GM21619 (cell line): ENCODE results near the gene SPATA24.
A peak's percentile ranks its signal among the peaks of the same experiment; 100 is the strongest.
"Not testable (repeated sequence)": the region's sequence is repeated elsewhere in the genome, so short reads cannot be mapped to it uniquely, and the experiment has no call there.

ENCODE experiments used
- ATAC-seq: cut with Tn5 transposase; IDR thresholded peaks from one replicate; pipeline ENCODE4 v1.9.1; 2021; ENCODE audit not compliant: unreplicated experiment

Gene SPATA24

GRCh38 chr5:139403787-139404483 lies at the start of gene SPATA24:
Gene SPATA24 (minus strand): TSS chr5:139404089. CDS start chr5:139404060, 29 bp downstream.
- peak; percentile 79 for ATAC-seq

GRCh38 chr5:139451878-139452660 lies 48.2 kb upstream of the SPATA24 start:
- ATAC-seq: no peak

- ATAC-seq: no peak
Observed at GRCh38 chr5:139451176-139451575, 47.3 kb upstream of the SPATA24 start.

GRCh38 chr5:139446956-139447779 lies 43.3 kb upstream of the SPATA24 start:
- ATAC-seq: peak; percentile 62

- no peak for ATAC-seq
Observed at GRCh38 chr5:139445325-139446170, 41.7 kb upstream of the SPATA24 start.

GRCh38 chr5:139443831-139444453 lies 40.1 kb upstream of the SPATA24 start:
- ATAC-seq: no peak

GRCh38 chr5:139440416-139440815 lies 36.5 kb upstream of the SPATA24 start:
- not testable (repeated sequence) for ATAC-seq

- ATAC-seq: peak; percentile 90
Observed at GRCh38 chr5:139439013-139439903, 35.4 kb upstream of the SPATA24 start, which contains the start of gene DNAJC18. Gene DNAJC18 (minus strand): TSS chr5:139439525. CDS start chr5:139439445, 80 bp downstream.

GRCh38 chr5:139438707-139439012 lies 34.8 kb upstream of the SPATA24 start:
- no peak for ATAC-seq

- no peak for ATAC-seq
Observed at GRCh38 chr5:139435676-139436075, 31.8 kb upstream of the SPATA24 start.

- ATAC-seq: no peak
Observed at GRCh38 chr5:139431706-139432105, 27.8 kb upstream of the SPATA24 start.

- ATAC-seq: no peak
Observed at GRCh38 chr5:139430015-139430414, 26.1 kb upstream of the SPATA24 start.

- no peak for ATAC-seq
Observed at GRCh38 chr5:139426203-139426885, 22.5 kb upstream of the SPATA24 start.

GRCh38 chr5:139425497-139425896 lies 21.6 kb upstream of the SPATA24 start:
- ATAC-seq: no peak

GRCh38 chr5:139422307-139422893 lies 18.5 kb upstream of the SPATA24 start:
- peak; percentile 65 for ATAC-seq

GRCh38 chr5:139419226-139420192 lies 15.6 kb upstream of the SPATA24 start:
- no peak for ATAC-seq

GRCh38 chr5:139418793-139419192 lies 14.9 kb upstream of the SPATA24 start:
- no peak for ATAC-seq
